Stimulated activated CD4-positive, alpha-beta T cell treated with anti-CD3 and anti-CD28 coated beads, TNF-alpha, amount 100 ng/mL, for 1 hour (primary cell): Measurements from ENCODE around the gene POLR1D.

Experiments used
- DNase-seq, 3 donors: peaks; one replicate each; pipeline ENCODE4 v3.0.0-alpha.2; 2020; ENCODE audit warnings: low read depth in 3 of 3, low spot score in 1 of 3

The POLR1D gene

GRCh38 chr13:27621366-27622101 is at the start of gene POLR1D:
TSS of gene POLR1D (plus strand) at chr13:27621892. CDS start at chr13:27621984, 92 bp downstream.
- peak; percentile 57 to 69 (median 69) for DNase-seq

- no peak for DNase-seq
Observed at GRCh38 chr13:27572234-27572901, 49.3 kb upstream of the POLR1D start.

GRCh38 chr13:27573265-27573664 is 48.4 kb upstream of the POLR1D start:
- no peak for DNase-seq

- DNase-seq = no peak
Observed at GRCh38 chr13:27574661-27575060, 47.0 kb upstream of the POLR1D start.

GRCh38 chr13:27578121-27579030 is 43.3 kb upstream of the POLR1D start:
- no peak for DNase-seq

GRCh38 chr13:27583645-27584044 is 38.0 kb upstream of the POLR1D start:
- DNase-seq = no peak

GRCh38 chr13:27587095-27587746 is 34.5 kb upstream of the POLR1D start:
- DNase-seq = no peak

GRCh38 chr13:27588405-27588804 is 33.3 kb upstream of the POLR1D start:
- no peak for DNase-seq

- DNase-seq = no peak
Observed at GRCh38 chr13:27592865-27593264, 28.8 kb upstream of the POLR1D start.

- DNase-seq = no peak
Observed at GRCh38 chr13:27593267-27593666, 28.4 kb upstream of the POLR1D start.

GRCh38 chr13:27595055-27595811 is 26.5 kb upstream of the POLR1D start:
- no peak for DNase-seq

- DNase-seq = no peak
Observed at GRCh38 chr13:27599096-27599495, 22.6 kb upstream of the POLR1D start.

GRCh38 chr13:27599845-27600553 is 21.7 kb upstream of the POLR1D start:
- no peak for DNase-seq

GRCh38 chr13:27600711-27601110 is 21.0 kb upstream of the POLR1D start:
- no peak for DNase-seq

- no peak for DNase-seq
Observed at GRCh38 chr13:27601208-27601607, 20.5 kb upstream of the POLR1D start.

- no peak for DNase-seq
Observed at GRCh38 chr13:27601803-27602202, 19.9 kb upstream of the POLR1D start.

- DNase-seq = no peak
Observed at GRCh38 chr13:27605099-27605498, 16.6 kb upstream of the POLR1D start.

- DNase-seq = no peak
Observed at GRCh38 chr13:27605610-27606200, 16.0 kb upstream of the POLR1D start.

GRCh38 chr13:27607125-27607524 is 14.6 kb upstream of the POLR1D start:
- no peak for DNase-seq
